ENCODE results near the gene MAP4K4. TPM values are rescaled to one million over a fixed set of nuclear protein-coding genes. Genes with fewer than 3 reads are reported as not detected.

The MAP4K4 gene
- polyA plus RNA-seq, 3 donors, result 5.3 to 66.9 (median 8.7) TPM

GRCh38 chr2:101900375-101900774 is 202.9 kb downstream of the MAP4K4 start:
- Mint-ChIP-seq H3K27ac (no peak overlapping the region), H3K4me1 (peaks cover 8% of the 10 kb centered on the region), H3K27me3 (ENCODE audit: low read depth in 3 of 3) (peaks cover 0 to 5% (median 1%) of the 10 kb centered on the region in 3 donors), H3K36me3 (peaks cover 7 to 20% of the 10 kb centered on the region in 2 donors), H3K9me3 (peaks cover 2 to 22% (median 10%) of the 10 kb centered on the region in 7 donors), H3K4me3 (no peak overlapping the region)
- no peak overlapping the region for H3K4me3 ChIP-seq (replicated peaks in 1 of 3; ENCODE audit: low read depth in 2 of 3, low read length in 3 of 3)
- H3K36me3 ChIP-seq (replicated peaks in 1 of 2; ENCODE audit: control insufficient read depth in 1 of 2, insufficient read depth in 2 of 2, low read length in 2 of 2), result peaks cover 0 to 20% of the 10 kb centered on the region in 2 donors
- no peak overlapping the region for H3K9ac ChIP-seq (ENCODE audit: insufficient read depth, low read length, poor library complexity, severe bottlenecking)
- WGBS (ENCODE audit: insufficient coverage), result 95% methylated on average over 3 of the region's 9 CpGs
- H3K27me3 ChIP-seq (ENCODE audit: control insufficient read depth in 2 of 2, insufficient read depth in 2 of 2, low read length in 2 of 2), result no peaks in the 10 kb centered on the region
- H3K27ac ChIP-seq (ENCODE audit: low read depth in 1 of 2, low read length in 2 of 2), result no peak overlapping the region
- peaks cover 5 to 17% of the 10 kb centered on the region in 2 donors for H3K9me3 ChIP-seq (replicated peaks in 1 of 2; ENCODE audit: control insufficient read depth in 1 of 2, insufficient read depth in 1 of 2, low read length in 2 of 2)
- TF ChIP-seq, protein P1, sequence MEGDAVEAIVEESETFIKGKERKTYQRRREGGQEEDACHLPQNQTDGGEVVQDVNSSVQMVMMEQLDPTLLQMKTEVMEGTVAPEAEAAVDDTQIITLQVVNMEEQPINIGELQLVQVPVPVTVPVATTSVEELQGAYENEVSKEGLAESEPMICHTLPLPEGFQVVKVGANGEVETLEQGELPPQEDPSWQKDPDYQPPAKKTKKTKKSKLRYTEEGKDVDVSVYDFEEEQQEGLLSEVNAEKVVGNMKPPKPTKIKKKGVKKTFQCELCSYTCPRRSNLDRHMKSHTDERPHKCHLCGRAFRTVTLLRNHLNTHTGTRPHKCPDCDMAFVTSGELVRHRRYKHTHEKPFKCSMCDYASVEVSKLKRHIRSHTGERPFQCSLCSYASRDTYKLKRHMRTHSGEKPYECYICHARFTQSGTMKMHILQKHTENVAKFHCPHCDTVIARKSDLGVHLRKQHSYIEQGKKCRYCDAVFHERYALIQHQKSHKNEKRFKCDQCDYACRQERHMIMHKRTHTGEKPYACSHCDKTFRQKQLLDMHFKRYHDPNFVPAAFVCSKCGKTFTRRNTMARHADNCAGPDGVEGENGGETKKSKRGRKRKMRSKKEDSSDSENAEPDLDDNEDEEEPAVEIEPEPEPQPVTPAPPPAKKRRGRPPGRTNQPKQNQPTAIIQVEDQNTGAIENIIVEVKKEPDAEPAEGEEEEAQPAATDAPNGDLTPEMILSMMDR (IDR thresholded peaks at IDR 0.05), result no peak
- no peak overlapping the region for H2AFZ ChIP-seq (ENCODE audit: insufficient read depth, low read depth, low read length, poor library complexity, severe bottlenecking)
- intact Hi-C loops (cut with micrococcal nuclease), result loop anchor here in 1 of 2 donors (10.0 kb wide), 1 partner anchor 64 kb away; no protein-coding TSS in a partner anchor
- no peak overlapping the region for H3K4me2 ChIP-seq (replicated peaks; ENCODE audit: extremely low read depth, low read length, poor library complexity, severe bottlenecking)
- H3K4me1 ChIP-seq (ENCODE audit: control insufficient read depth in 1 of 2, insufficient read depth in 2 of 2, low read length in 2 of 2), result peaks cover 0 to 2% of the 10 kb centered on the region in 2 donors
- no peaks in the 10 kb centered on the region for H3K79me2 ChIP-seq (ENCODE audit: insufficient read depth, low read length)
- DNase-seq, result no peak
- H4K20me1 ChIP-seq (ENCODE audit: insufficient read depth, low read length), result no peaks in the 10 kb centered on the region

DNA sequence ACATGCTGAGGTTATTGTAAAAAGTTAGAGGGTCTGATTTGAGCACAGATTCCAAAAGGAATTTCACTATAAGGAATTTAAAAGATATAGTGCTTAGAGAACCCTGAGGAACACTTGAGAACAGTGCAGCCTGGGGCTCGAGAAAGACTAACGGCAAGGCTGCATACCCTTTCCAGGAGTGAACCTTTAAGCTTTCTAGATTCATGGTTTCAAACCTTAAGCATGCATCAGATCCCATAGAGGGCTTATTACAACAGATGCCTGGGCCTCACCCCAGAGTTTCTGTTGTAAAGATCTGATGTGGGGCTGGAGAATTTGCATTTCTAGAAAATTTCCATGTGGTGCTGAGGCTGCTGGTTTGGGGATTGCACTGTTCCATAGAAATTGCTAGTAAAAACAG is 203.7 kb downstream of the MAP4K4 start:
- Histone ChIP-seq H4K20me1 (ENCODE audit: insufficient read depth, low read length) (no peaks in the 10 kb centered on the region), H3K27me3 (ENCODE audit: control insufficient read depth in 2 of 2, insufficient read depth in 2 of 2, low read length in 2 of 2) (no peaks in the 10 kb centered on the region), H3K9ac (ENCODE audit: insufficient read depth, low read length, poor library complexity, severe bottlenecking) (no peak overlapping the region), H3K36me3 (replicated peaks in 1 of 2; ENCODE audit: control insufficient read depth in 1 of 2, insufficient read depth in 2 of 2, low read length in 2 of 2) (peaks cover 0 to 11% of the 10 kb centered on the region in 2 donors), H2AFZ (ENCODE audit: insufficient read depth, low read depth, low read length, poor library complexity, severe bottlenecking) (no peak overlapping the region), H3K79me2 (ENCODE audit: insufficient read depth, low read length) (no peaks in the 10 kb centered on the region), H3K9me3 (replicated peaks in 1 of 2; ENCODE audit: control insufficient read depth in 1 of 2, insufficient read depth in 1 of 2, low read length in 2 of 2) (peaks cover 14 to 26% of the 10 kb centered on the region in 2 donors), H3K4me1 (ENCODE audit: control insufficient read depth in 1 of 2, insufficient read depth in 2 of 2, low read length in 2 of 2) (peaks cover 0 to 2% of the 10 kb centered on the region in 2 donors), H3K4me3 (replicated peaks in 1 of 3; ENCODE audit: low read depth in 2 of 3, low read length in 3 of 3) (no peak overlapping the region), H3K4me2 (replicated peaks; ENCODE audit: extremely low read depth, low read length, poor library complexity, severe bottlenecking) (no peak overlapping the region), H3K27ac (ENCODE audit: low read depth in 1 of 2, low read length in 2 of 2) (no peak overlapping the region)
- Mint-ChIP-seq H3K27ac (no peak overlapping the region), H3K4me3 (no peak overlapping the region), H3K27me3 (ENCODE audit: low read depth in 3 of 3) (peaks cover 0 to 5% (median 1%) of the 10 kb centered on the region in 3 donors), H3K4me1 (peaks cover 8% of the 10 kb centered on the region), H3K36me3 (peaks cover 0 to 12% of the 10 kb centered on the region in 2 donors), H3K9me3 (peaks cover 10 to 31% (median 17%) of the 10 kb centered on the region in 7 donors)
- intact Hi-C loops (cut with micrococcal nuclease), result loop anchor here in 1 of 2 donors (10.0 kb wide), 1 partner anchor 64 kb away; no protein-coding TSS in a partner anchor
- WGBS (ENCODE audit: insufficient coverage), result 93% methylated on average over 2 of the region's 2 CpGs
- TF ChIP-seq, protein P1 (IDR thresholded peaks at IDR 0.05), result no peak
- no peak for DNase-seq
